ENCODE results near the gene GCSH. TPM values are rescaled to one million over a fixed set of nuclear protein-coding genes. Genes with fewer than 3 reads are reported as not detected.

Gene GCSH
- total and polyA plus RNA-seq, 4 donors, result 14.7 to 35.7 (median 19.0) TPM

DNA sequence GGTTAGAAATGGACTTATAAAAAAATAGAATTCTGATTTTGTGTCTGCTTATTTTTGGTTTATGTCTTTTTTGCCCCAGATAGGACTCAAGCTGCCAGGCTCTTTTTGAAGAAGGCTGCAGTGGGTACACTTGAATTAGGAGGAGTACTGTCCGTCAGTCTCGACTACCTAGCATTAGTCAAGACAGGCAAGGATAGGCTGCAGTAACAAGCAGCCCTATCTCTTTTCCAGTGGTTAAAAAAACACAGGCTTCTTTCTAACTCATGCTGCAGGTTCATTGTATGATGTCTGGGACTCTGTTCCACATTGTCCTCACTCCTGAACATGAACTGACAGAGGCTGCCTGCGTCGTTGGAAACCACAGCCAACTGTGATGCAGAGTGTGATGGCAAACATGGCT is 27.1 kb downstream of the GCSH start:
- Histone ChIP-seq H3K4me3 (ENCODE audit: low read length in 2 of 2) (no peak overlapping the region), H3K36me3 (ENCODE audit: control insufficient read depth in 1 of 2, insufficient read depth in 2 of 2, low read length in 1 of 2) (no peaks in the 10 kb centered on the region), H3K27me3 (ENCODE audit: control insufficient read depth in 1 of 2, insufficient read depth in 2 of 2, low read length in 1 of 2) (peaks cover 0 to 2% of the 10 kb centered on the region in 2 donors), H3K4me1 (ENCODE audit: control insufficient read depth in 1 of 2, insufficient read depth in 2 of 2, low read length in 2 of 2) (no peaks in the 10 kb centered on the region), H3K9me3 (ENCODE audit: control insufficient read depth, low read length) (no peaks in the 10 kb centered on the region), H3K27ac (ENCODE audit: low read depth in 1 of 2, low read length in 2 of 2) (no peak overlapping the region)
- WGBS, 2 donors, result 72 to 77% methylated on average over 4 of the region's 4 CpGs
- intact Hi-C loops (cut with DNase I), result no loop called here
- ATAC-seq (ENCODE audit: low FRiP score) (no peak), DNase-seq (no peak)

DNA sequence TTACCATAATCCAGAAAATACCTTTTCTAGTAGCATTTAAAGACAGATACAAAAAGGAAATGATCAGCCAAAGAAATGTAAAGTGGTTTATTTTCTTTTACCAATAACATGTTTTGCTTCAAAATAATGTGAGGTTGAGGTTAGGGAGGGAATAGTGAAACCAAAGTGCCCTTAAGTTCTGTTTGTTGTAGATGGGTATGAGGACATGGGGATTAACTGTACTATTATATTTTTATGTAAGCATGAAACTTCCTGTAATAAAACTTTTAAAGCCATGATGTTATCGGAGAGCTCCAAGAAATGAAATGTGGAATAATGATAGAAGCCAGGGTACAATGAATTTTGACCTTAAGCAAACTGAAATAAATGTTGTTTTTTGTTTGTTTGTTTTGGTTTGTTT is 29.0 kb downstream of the GCSH start:
- Histone ChIP-seq H3K27ac (ENCODE audit: low read depth in 1 of 2, low read length in 2 of 2) (no peak overlapping the region), H3K27me3 (ENCODE audit: control insufficient read depth in 1 of 2, insufficient read depth in 2 of 2, low read length in 1 of 2) (peaks cover 0 to 2% of the 10 kb centered on the region in 2 donors), H3K36me3 (ENCODE audit: control insufficient read depth in 1 of 2, insufficient read depth in 2 of 2, low read length in 1 of 2) (no peaks in the 10 kb centered on the region), H3K4me3 (ENCODE audit: low read length in 2 of 2) (no peak overlapping the region), H3K9me3 (ENCODE audit: control insufficient read depth, low read length) (no peaks in the 10 kb centered on the region), H3K4me1 (ENCODE audit: control insufficient read depth in 1 of 2, insufficient read depth in 2 of 2, low read length in 2 of 2) (no peaks in the 10 kb centered on the region)
- intact Hi-C loops (cut with DNase I), result no loop called here
- WGBS, 2 donors, result 78 to 81% methylated on average over 1 of the region's 1 CpG
- DNase-seq, result no peak
- ATAC-seq (ENCODE audit: low FRiP score), result no peak

DNA sequence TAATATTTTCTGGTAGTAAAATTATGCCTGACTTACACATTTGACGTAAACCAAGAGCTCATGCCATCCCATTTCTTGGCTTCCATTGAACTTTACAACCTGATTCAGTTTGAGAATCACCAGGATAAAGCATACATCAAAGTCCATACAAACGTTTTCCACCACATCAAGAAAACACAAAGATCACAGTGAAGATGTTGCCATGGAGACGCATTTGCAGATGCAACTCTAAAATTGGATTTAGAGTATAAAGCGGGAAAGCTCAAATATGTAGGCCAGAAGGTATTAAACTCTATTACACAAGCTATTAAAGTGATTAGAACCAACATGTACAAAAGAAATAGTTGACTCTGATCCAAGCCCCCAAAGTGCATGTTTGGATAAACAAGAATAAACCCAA is 29.5 kb downstream of the GCSH start:
- Histone ChIP-seq H3K36me3 (ENCODE audit: control insufficient read depth in 1 of 2, insufficient read depth in 2 of 2, low read length in 1 of 2) (no peaks in the 10 kb centered on the region), H3K27me3 (ENCODE audit: control insufficient read depth in 1 of 2, insufficient read depth in 2 of 2, low read length in 1 of 2) (peaks cover 0 to 2% of the 10 kb centered on the region in 2 donors), H3K9me3 (ENCODE audit: control insufficient read depth, low read length) (no peaks in the 10 kb centered on the region), H3K4me3 (ENCODE audit: low read length in 2 of 2) (no peak overlapping the region), H3K4me1 (ENCODE audit: control insufficient read depth in 1 of 2, insufficient read depth in 2 of 2, low read length in 2 of 2) (no peaks in the 10 kb centered on the region), H3K27ac (ENCODE audit: low read depth in 1 of 2, low read length in 2 of 2) (no peak overlapping the region)
- intact Hi-C loops (cut with DNase I), result no loop called here
- ATAC-seq (ENCODE audit: low FRiP score) (no peak), DNase-seq (no peak)
- WGBS, 2 donors, result 76 to 78% methylated on average over 4 of the region's 4 CpGs

DNA sequence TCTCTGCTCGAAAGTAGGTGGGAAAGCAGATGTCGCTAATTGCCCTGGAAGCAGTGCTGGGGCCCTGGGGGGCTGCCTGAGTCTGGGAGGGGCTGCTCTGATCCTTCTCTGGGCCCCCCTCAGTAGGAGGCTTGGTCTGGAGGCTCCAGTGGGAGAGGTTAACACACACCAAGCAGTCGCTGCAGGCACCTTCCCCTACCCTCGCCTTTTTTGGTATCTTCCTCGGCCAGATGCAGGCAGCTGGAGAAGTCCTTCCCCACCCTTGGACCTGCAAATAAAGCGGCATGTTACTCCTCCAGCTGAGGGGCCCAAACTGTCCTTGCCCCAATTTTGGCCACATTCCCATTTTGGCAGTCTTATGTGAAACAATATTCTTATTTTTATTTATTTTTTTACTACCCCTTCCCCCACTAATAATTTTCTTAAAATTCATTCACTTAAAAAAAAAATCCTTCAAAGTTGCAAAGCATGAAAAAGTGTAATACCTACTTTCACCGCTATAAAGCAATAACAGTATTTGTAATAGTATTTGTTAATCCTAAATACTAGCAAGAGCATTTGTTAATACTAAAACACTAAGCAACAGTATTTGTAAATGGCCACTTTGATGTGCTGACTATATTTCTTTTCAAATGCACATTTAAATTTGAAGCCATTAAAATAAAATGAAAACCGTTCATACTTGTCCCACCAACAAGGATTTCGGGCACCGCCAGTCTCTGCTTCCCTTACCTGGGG is 34.2 kb downstream of the GCSH start:
- no peak for ATAC-seq (ENCODE audit: low FRiP score)
- 85 to 89% methylated on average over 10 of the region's 10 CpGs for WGBS, 2 donors
- no peaks in the 10 kb centered on the region for H3K4me1 ChIP-seq (ENCODE audit: control insufficient read depth in 1 of 2, insufficient read depth in 2 of 2, low read length in 2 of 2)
- intact Hi-C loops (cut with DNase I), result no loop called here
- H3K27ac ChIP-seq (ENCODE audit: low read depth in 1 of 2, low read length in 2 of 2), result no peak overlapping the region
- no peaks in the 10 kb centered on the region for H3K36me3 ChIP-seq (ENCODE audit: control insufficient read depth in 1 of 2, insufficient read depth in 2 of 2, low read length in 1 of 2)
- H3K4me3 ChIP-seq (ENCODE audit: low read length in 2 of 2), result no peak overlapping the region
- DNase-seq, result no peak
- H3K27me3 ChIP-seq (ENCODE audit: control insufficient read depth in 1 of 2, insufficient read depth in 2 of 2, low read length in 1 of 2), result no peaks in the 10 kb centered on the region
- H3K9me3 ChIP-seq (ENCODE audit: control insufficient read depth, low read length), result no peaks in the 10 kb centered on the region

DNA sequence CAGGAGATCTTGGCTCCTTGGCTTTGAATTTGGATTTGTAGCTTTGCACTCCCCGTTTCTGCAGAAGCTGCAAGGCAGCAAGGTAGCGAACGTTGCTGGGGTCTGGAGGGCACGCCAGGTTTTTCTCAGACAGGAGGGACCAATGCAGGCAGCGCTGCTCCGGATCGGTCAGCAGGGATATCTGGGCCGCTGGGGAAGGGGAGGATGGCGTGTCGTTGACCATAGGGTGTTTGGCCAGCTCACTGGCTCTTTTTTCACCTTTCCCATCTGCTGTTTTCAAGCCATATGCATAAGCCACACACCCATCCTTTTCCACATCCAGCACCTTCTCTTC is 34.9 kb downstream of the GCSH start:
- Histone ChIP-seq H3K27ac (ENCODE audit: low read depth in 1 of 2, low read length in 2 of 2) (no peak overlapping the region), H3K4me1 (ENCODE audit: control insufficient read depth in 1 of 2, insufficient read depth in 2 of 2, low read length in 2 of 2) (no peaks in the 10 kb centered on the region), H3K27me3 (ENCODE audit: control insufficient read depth in 1 of 2, insufficient read depth in 2 of 2, low read length in 1 of 2) (no peaks in the 10 kb centered on the region), H3K9me3 (ENCODE audit: control insufficient read depth, low read length) (no peaks in the 10 kb centered on the region), H3K4me3 (ENCODE audit: low read length in 2 of 2) (no peak overlapping the region), H3K36me3 (ENCODE audit: control insufficient read depth in 1 of 2, insufficient read depth in 2 of 2, low read length in 1 of 2) (no peaks in the 10 kb centered on the region)
- intact Hi-C loops (cut with DNase I), result no loop called here
- DNase-seq, result no peak
- whole genome bisulfite sequencing, 2 donors, result 78 to 83% methylated on average over 10 of the region's 10 CpGs
- ATAC-seq (ENCODE audit: low FRiP score), result no peak

DNA sequence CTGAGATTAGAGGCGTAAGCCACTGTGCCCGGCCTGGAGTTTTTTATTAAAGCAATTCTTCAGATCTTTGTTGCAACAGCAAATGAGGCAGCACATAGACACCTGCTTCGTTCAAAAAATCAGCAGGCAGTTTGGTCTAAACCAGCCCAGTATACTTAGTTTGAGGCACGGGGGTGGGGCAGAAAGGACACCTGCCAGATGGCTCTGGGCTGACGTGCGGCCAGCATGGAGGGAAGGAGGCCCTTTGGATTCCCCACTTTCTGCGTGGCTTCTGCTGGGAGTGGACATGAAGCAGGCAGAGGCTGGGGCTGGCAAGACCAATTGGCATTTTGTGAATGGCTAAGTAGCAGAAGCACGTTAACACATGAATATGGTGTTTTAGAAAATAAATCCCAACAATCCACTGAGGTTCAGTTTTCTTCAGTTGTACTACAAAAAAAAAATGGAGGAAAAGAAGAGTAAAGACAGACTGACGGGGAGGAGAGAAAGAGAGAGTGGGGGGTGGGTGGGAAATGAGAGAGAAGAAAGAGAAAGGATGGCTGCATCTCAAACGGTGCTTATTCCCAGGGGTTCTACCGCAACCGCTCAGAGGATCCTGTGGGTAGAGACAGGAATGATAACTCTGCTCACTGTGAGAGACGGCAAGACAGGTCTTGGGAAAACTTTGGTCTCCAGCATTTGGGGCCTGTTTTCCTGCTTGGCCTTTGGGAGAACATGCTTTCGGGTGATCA is 35.5 kb downstream of the GCSH start:
- no peak overlapping the region for H3K4me3 ChIP-seq (ENCODE audit: low read length in 2 of 2)
- intact Hi-C loops (cut with DNase I), result no loop called here
- H3K36me3 ChIP-seq (ENCODE audit: control insufficient read depth in 1 of 2, insufficient read depth in 2 of 2, low read length in 1 of 2), result no peaks in the 10 kb centered on the region
- no peak overlapping the region for H3K27ac ChIP-seq (ENCODE audit: low read depth in 1 of 2, low read length in 2 of 2)
- H3K9me3 ChIP-seq (ENCODE audit: control insufficient read depth, low read length), result no peaks in the 10 kb centered on the region
- 74 to 81% methylated on average over 14 of the region's 14 CpGs for WGBS, 2 donors
- ATAC-seq (ENCODE audit: low FRiP score) (no peak), DNase-seq (no peak)
- no peaks in the 10 kb centered on the region for H3K4me1 ChIP-seq (ENCODE audit: control insufficient read depth in 1 of 2, insufficient read depth in 2 of 2, low read length in 2 of 2)
- no peaks in the 10 kb centered on the region for H3K27me3 ChIP-seq (ENCODE audit: control insufficient read depth in 1 of 2, insufficient read depth in 2 of 2, low read length in 1 of 2)

DNA sequence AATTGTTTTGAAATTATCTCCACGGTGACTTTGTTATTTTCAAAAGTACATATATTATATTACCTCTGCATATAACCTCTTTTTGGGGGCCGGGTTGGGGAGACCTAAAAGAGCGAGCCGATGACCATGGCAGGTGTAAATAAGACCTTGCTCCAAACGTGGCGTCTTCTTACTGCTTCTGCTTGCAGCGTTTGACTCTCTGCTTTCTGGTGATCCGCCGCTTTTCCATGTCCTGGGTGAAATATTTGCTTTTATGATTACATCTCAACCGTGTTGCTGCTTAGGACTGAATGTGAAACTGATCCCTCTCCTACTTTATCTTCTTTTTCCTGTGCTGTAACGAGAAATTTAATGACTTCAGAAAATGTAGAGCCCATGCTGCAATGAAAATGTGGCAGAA is 42.4 kb downstream of the GCSH start:
- Histone ChIP-seq H3K36me3 (ENCODE audit: control insufficient read depth in 1 of 2, insufficient read depth in 2 of 2, low read length in 1 of 2) (no peaks in the 10 kb centered on the region), H3K27ac (ENCODE audit: low read depth in 1 of 2, low read length in 2 of 2) (no peak overlapping the region), H3K9me3 (ENCODE audit: control insufficient read depth, low read length) (no peaks in the 10 kb centered on the region), H3K27me3 (ENCODE audit: control insufficient read depth in 1 of 2, insufficient read depth in 2 of 2, low read length in 1 of 2) (no peaks in the 10 kb centered on the region), H3K4me1 (ENCODE audit: control insufficient read depth in 1 of 2, insufficient read depth in 2 of 2, low read length in 2 of 2) (no peaks in the 10 kb centered on the region), H3K4me3 (ENCODE audit: low read length in 2 of 2) (no peak overlapping the region)
- ATAC-seq (ENCODE audit: low FRiP score) (no peak), DNase-seq (no peak)
- intact Hi-C loops (cut with DNase I), result no loop called here
- 81 to 84% methylated on average over 11 of the region's 11 CpGs for WGBS, 2 donors

DNA sequence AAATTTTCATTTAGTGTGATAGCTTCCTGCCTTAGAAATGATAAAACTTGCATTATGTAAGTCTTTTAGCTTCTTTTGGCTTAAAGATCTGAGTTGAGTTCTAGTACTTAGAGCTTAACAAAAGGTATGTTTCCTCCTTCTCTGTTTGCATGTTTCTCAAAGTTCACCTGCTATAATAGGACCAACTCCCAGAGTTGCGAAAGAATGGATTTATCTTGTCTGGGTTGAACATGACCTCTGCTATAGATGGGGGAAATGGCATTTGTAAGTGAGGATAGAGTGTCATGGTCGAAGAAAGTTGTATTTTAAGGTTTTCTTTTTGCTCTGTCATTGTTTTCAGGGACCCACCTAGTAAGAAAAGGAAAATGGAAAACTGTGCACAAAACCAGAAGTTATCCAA is 53.4 kb downstream of the GCSH start:
- no peak overlapping the region for H3K27ac ChIP-seq (ENCODE audit: low read depth in 1 of 2, low read length in 2 of 2)
- ATAC-seq (ENCODE audit: low FRiP score) (no peak), DNase-seq (no peak)
- 95 to 99% methylated on average over 2 of the region's 2 CpGs for WGBS, 2 donors
- no peaks in the 10 kb centered on the region for H3K27me3 ChIP-seq (ENCODE audit: control insufficient read depth in 1 of 2, insufficient read depth in 2 of 2, low read length in 1 of 2)
- peaks cover 7 to 9% of the 10 kb centered on the region in 2 donors for H3K36me3 ChIP-seq (ENCODE audit: control insufficient read depth in 1 of 2, insufficient read depth in 2 of 2, low read length in 1 of 2)
- intact Hi-C loops (cut with DNase I), result no loop called here
- no peak overlapping the region for H3K4me3 ChIP-seq (ENCODE audit: low read length in 2 of 2)
- no peaks in the 10 kb centered on the region for H3K4me1 ChIP-seq (ENCODE audit: control insufficient read depth in 1 of 2, insufficient read depth in 2 of 2, low read length in 2 of 2)
- H3K9me3 ChIP-seq (ENCODE audit: control insufficient read depth, low read length), result no peaks in the 10 kb centered on the region

DNA sequence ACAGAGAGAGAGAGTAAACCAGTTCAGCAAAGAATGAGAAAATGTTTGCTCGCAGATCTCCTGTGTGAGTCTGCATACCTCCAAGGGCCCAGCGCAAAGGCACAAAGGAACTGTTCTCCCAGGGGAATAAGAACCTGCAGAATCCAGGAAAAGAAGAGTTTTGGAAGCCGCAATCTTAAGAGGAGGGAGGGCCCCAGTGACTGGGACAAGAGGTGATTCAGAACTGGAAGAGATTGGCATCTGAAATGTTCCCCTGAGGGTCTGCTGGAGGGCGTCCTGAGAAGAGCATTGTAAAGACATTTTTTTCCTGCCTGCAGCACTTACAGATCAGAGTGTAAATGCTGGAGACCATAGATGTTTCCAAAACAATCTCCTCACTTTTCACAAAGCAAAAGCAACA is 54.5 kb downstream of the GCSH start:
- intact Hi-C loops (cut with DNase I), result loop anchor here in 1 of 2 donors (1.0 kb wide), 1 partner anchor 14 kb away; no protein-coding TSS in a partner anchor
- no peaks in the 10 kb centered on the region for H3K9me3 ChIP-seq (ENCODE audit: control insufficient read depth, low read length)
- ATAC-seq (ENCODE audit: low FRiP score), result no peak
- H3K36me3 ChIP-seq (ENCODE audit: control insufficient read depth in 1 of 2, insufficient read depth in 2 of 2, low read length in 1 of 2), result peaks cover 7 to 9% of the 10 kb centered on the region in 2 donors
- no peak overlapping the region for H3K4me3 ChIP-seq (ENCODE audit: low read length in 2 of 2)
- peaks cover 4 to 7% of the 10 kb centered on the region in 2 donors for H3K4me1 ChIP-seq (ENCODE audit: control insufficient read depth in 1 of 2, insufficient read depth in 2 of 2, low read length in 2 of 2)
- no peak for DNase-seq
- H3K27me3 ChIP-seq (ENCODE audit: control insufficient read depth in 1 of 2, insufficient read depth in 2 of 2, low read length in 1 of 2), result no peaks in the 10 kb centered on the region
- H3K27ac ChIP-seq (ENCODE audit: low read depth in 1 of 2, low read length in 2 of 2), result no peak overlapping the region
- WGBS, 2 donors, result 80 to 85% methylated on average over 4 of the region's 4 CpGs
